ENCODE data around the gene MAPK8IP2.
"Not testable (repeated sequence)": the region's sequence is repeated elsewhere in the genome, so short reads cannot be mapped to it uniquely, and the experiment has no call there.

Gene MAPK8IP2

GRCh38 chr22:50635591-50635990, 35.0 kb downstream of the MAPK8IP2 start:
- no peak for DNase-seq (ENCODE audit: low read depth)

- DNase-seq (ENCODE audit: low read depth), result not testable (repeated sequence)
Measured at GRCh38 chr22:50640296-50640695, 39.7 kb downstream of the MAPK8IP2 start.

- DNase-seq (ENCODE audit: low read depth), result no peak
Measured at GRCh38 chr22:50640857-50641647, 40.5 kb downstream of the MAPK8IP2 start.

GRCh38 chr22:50641696-50642607, 41.4 kb downstream of the MAPK8IP2 start:
- no peak for DNase-seq (ENCODE audit: low read depth)

- DNase-seq (ENCODE audit: low read depth), result not testable (repeated sequence)
Measured at GRCh38 chr22:50643021-50643820, 42.6 kb downstream of the MAPK8IP2 start.

- not testable (repeated sequence) for DNase-seq (ENCODE audit: low read depth)
Measured at GRCh38 chr22:50643821-50644101, 43.2 kb downstream of the MAPK8IP2 start.

- no peak for DNase-seq (ENCODE audit: low read depth)
Measured at GRCh38 chr22:50653256-50653655, 52.7 kb downstream of the MAPK8IP2 start.

- not testable (repeated sequence) for DNase-seq (ENCODE audit: low read depth)
Measured at GRCh38 chr22:50654664-50655063, 54.1 kb downstream of the MAPK8IP2 start.

- DNase-seq (ENCODE audit: low read depth), result no peak
Measured at GRCh38 chr22:50656122-50657070, 55.8 kb downstream of the MAPK8IP2 start.

- no peak for DNase-seq (ENCODE audit: low read depth)
Measured at GRCh38 chr22:50657925-50658324, 57.3 kb downstream of the MAPK8IP2 start.

- not testable (repeated sequence) for DNase-seq (ENCODE audit: low read depth)
Measured at GRCh38 chr22:50659711-50660110, 59.1 kb downstream of the MAPK8IP2 start.

- no peak for DNase-seq (ENCODE audit: low read depth)
Measured at GRCh38 chr22:50660306-50660705, 59.7 kb downstream of the MAPK8IP2 start.

Data from activated T-cell treated with anti-CD3 and anti-CD28 coated beads for 48 hours (primary cell).